ENCODE measurements around the gene OBSCN.
"Not testable (repeated sequence)": the region's sequence is repeated elsewhere in the genome, so short reads cannot be mapped to it uniquely, and the experiment has no call there.

The OBSCN gene

GRCh38 chr1:228228601-228229074, 20.8 kb downstream of the OBSCN start:
- DNase-seq (ENCODE audit: low read depth): no peak

DNA sequence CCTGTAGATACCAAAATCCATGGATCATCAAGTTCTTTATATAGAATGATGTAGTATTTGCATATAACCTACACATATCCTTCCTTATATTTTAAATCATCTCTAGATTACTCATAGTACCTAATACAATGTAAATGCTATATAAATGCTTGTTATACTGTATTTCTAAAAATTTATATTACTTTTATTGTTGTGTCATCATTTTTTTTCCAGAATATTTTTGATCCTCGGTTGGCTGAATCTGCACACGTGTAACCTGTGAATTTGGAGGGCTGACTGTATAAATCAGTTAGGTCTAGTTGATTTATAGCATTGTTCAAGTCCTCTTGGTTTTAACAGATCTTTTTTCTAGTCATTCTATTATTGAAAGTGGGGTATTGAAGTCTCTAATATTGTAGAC, 23.3 kb downstream of the OBSCN start:
- no peak for DNase-seq (ENCODE audit: low read depth)

DNA sequence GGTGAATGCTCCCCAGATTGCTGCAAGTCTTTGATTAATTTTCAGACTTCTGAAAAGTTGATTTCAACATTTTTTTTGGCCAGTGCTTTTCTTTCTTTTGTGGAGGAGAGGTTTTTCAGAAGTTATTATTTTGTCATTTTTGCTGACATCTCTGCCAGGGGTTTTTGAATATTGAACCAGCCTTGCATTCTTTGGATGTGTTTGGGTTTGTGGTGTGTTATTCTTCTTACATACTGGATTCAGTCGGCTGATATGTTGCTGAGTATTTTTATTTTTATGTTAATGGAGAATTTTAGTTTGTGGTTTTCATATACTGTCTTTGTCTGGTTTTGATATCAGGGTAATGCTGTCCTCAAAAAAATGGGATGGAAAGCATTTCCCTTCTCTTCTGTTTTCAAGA, 25.3 kb downstream of the OBSCN start:
- DNase-seq (ENCODE audit: low read depth): no peak

DNA sequence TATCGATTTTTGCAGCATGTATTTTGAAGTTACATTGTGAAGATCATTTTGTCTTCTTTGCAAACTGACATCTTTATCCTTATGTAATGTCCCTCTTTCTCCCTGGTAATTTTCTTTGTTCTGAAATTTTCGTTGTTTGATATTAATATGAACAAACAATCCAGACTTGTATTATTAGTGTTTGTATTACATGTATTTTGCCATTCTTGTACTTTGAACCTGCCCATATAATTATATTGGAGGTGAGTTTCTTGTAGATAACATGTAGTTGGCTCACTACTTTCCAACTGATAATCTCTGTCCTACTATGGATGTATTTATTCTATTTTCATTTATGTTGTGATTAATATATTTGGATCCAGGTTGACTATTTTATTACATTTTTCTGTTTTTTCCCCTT, 27.1 kb downstream of the OBSCN start:
- no peak for DNase-seq (ENCODE audit: low read depth)

- no peak for DNase-seq (ENCODE audit: low read depth)
Observed at GRCh38 chr1:228236744-228237143, 28.9 kb downstream of the OBSCN start.

- DNase-seq (ENCODE audit: low read depth): no peak
Observed at GRCh38 chr1:228238007-228238406, 30.2 kb downstream of the OBSCN start.

DNA sequence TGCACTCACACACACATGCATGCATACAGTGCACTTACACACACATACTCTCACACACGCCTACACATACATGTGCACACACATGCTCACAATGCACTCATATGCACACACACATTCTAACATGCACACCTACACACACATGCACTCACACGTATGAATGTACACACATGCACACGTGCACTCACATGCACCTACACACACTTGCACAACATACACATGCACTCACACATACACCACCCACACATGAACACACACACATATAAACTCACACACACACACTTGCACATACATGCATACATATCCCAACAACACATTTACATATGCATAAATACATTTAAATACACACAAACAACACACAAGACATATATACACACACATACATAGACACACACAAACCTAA, 30.6 kb downstream of the OBSCN start:
- no peak for DNase-seq (ENCODE audit: low read depth)

GRCh38 chr1:228240411-228241240, 32.8 kb downstream of the OBSCN start:
- no peak for DNase-seq (ENCODE audit: low read depth)

- no peak for DNase-seq (ENCODE audit: low read depth)
Observed at GRCh38 chr1:228241259-228241658, 33.4 kb downstream of the OBSCN start.

DNA sequence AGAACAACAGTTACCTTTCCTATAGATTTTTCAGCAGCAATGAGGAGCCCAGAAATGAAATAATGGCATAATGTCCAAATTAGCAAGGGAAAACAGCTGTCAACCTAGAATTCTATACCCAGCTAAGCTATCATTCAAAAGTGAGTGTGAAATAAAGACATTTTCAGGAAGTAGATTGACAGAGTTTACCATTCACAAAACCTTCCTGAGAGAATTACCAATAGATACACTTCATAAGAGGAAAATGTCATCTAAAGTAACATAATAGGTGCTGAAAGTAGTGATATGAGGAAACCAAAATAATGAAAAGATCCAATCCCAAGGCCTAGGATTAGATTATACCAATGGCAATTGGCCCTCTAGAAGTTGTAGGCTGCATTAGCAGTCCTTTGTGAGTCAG, 34.6 kb downstream of the OBSCN start:
- no peak for DNase-seq (ENCODE audit: low read depth)

- no peak for DNase-seq (ENCODE audit: low read depth)
Observed at GRCh38 chr1:228243093-228243492, 35.2 kb downstream of the OBSCN start.

GRCh38 chr1:228243989-228244388, 36.1 kb downstream of the OBSCN start:
- not testable (repeated sequence) for DNase-seq (ENCODE audit: low read depth)

DNA sequence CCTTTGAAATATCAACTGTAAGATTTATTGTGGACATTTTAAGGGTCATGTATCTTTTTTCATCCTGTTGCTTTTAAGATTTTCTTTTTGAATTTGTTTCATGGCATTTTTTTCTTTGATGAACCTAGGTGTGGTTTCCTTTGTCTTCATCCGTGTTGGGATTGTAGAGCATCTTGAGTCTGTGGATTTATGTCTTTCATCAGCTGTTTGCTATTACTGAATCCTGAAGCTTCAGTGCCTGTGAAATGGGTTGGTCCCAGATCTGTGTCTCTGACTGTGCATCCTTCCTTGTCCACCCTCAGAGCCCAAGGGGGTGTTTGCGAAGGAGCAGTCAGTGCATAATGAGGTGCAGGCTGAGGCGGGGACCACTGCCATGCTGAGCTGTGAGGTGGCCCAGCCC, 37.3 kb downstream of the OBSCN start:
- DNase-seq (ENCODE audit: low read depth): no peak

GRCh38 chr1:228246216-228246900, 38.5 kb downstream of the OBSCN start:
- no peak for DNase-seq (ENCODE audit: low read depth)

DNA sequence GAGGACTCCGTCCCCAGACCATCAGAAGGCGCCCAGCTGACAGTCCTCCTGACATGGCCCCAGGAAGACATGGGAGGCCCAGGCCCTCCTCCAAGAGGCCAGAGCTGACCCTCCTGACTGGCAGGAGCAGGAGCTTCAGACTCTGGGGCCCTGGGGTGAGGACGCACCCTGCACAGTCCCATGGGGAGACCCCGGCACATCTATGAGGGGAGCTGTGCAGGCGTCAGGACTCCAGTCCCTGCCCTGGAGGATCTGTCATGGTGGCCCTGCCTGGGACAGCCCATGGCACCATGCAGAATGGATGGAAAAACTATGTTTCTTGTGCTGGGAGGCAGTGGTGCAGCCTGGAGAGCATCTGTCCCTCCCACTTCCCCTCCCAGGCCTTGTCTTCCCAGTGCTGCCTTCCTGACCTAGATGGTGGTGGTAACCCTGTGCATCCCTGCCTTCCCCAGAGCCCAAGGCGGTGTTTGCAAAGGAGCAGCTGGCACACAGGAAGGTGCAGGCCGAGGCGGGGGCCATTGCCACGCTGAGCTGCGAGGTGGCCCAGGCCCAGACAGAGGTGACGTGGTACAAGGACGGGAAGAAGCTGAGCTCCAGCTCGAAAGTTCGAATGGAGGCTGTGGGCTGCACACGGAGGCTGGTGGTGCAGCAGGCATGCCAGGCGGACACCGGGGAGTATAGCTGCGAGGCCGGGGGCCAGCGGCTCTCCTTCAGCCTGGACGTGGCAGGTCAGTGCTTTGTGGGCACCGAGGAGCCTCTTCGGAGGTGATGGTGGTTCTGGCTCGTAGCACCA, 41.9 kb downstream of the OBSCN start:
- no peak for DNase-seq (ENCODE audit: low read depth)

DNA sequence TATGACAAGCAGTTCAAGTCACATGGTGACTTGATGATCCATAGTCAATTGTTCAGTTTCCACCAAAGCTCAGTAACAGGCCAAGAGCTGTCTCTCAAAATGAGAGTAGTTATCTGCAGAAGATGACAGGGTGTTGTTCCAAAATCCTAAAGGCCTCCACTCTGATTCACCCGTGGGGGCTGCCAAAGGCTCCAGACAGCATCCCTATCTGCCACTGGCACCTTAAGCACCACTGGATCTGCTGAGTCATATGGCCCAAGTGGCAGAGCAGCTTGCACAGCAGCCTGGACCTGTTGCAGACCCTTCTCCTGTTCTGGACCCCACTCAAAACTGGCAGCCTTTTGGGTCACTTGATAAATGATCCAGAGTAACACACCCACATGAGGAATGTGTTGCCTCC, 44.6 kb downstream of the OBSCN start:
- not testable (repeated sequence) for DNase-seq (ENCODE audit: low read depth)

DNA sequence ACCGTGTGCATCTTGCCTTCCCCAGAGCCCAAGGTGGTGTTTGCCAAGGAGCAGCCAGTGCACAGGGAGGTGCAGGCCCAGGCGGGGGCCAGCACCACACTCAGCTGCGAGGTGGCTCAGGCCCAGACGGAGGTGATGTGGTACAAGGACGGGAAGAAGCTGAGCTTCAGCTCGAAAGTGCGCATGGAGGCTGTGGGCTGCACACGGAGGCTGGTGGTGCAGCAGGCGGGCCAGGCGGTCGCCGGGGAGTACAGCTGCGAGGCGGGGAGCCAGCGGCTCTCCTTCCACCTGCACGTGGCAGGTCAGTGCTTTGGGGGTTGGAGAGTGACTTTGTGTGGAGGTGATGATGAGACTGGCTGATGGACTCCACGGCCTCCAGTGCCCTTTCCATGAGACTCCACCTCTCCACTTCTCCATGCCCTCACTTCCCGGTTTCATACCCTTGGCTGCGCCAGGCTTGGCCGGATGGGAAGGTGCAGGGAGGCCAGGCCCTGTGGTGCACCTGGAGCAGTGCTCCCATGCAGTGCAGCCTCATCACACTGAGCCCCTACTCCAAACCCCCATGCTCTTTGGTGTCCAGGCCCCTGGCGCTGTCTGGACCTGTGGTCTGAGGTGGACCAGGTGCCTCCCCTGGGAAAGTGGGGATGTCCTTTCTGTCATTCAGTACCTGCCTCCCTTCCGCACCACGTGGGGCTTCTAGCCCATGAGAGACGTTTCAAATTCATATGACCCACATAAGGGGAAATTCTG, 49.0 kb downstream of the OBSCN start:
- no peak for DNase-seq (ENCODE audit: low read depth)

DNA sequence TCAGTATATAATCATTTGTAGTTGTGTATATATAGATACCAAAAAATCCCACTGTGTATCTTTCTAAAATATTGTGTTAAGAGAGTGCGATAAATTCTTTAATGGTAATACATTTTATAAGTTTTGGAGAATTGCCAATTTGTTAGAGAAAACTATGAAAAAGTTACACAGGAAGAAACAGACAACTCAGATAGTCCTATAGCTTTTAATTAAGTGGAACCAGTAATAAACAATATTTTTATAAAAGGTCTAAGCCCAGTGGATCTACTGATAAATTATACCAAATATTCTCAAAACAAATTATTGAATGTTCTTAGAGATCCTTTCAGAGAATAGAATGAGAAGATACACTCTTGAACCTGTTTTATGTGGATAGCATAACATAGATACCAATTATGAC, 50.6 kb downstream of the OBSCN start:
- DNase-seq (ENCODE audit: low read depth): no peak

GRCh38 chr1:228259368-228259894, 51.6 kb downstream of the OBSCN start:
- no peak for DNase-seq (ENCODE audit: low read depth)

DNA sequence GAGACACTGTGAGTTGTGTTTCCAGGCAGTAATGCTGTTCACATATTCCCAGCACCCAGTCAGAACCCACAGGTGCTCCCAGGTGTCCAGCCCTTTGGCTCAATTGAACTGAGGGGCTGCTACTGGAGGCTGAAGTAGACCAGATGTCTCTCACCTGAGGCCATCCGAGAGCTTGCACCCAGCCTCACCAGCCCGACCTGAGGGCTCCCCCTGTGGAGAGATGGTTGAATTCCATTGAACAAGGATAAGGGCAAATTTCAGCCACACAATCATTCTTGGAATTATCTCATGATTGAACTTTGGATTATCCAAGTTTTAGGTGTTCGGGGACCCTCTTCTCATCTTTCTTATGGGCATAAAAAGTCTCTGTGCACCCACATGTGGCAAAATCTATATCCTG, 52.1 kb downstream of the OBSCN start:
- no peak for DNase-seq (ENCODE audit: low read depth)

DNA sequence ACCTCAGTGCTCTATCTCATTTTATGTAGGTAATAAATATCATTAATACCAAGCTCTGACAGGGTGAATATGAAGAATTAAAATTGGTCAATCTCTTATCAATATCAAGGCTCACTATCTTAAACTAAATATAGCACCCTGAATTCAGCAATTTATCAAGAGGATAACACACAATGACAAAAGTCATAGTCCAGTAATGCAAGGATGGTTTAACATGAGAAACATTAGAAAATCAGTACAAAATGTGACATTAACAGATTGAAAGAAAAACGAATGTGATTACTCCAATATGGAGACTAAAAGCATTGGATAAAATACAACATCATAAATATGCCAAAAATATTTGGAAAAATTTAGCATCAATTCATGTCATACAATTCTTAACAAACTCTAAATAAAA, 53.9 kb downstream of the OBSCN start:
- DNase-seq (ENCODE audit: low read depth): no peak

- DNase-seq (ENCODE audit: low read depth): no peak
Observed at GRCh38 chr1:228262475-228262874, 54.6 kb downstream of the OBSCN start.
